Measurements from ENCODE around the gene ZNF225.
A peak's percentile ranks its signal among the peaks of the same experiment; 100 is the strongest.
"Not testable (repeated sequence)": the region's sequence is repeated elsewhere in the genome, so short reads cannot be mapped to it uniquely, and the experiment has no call there.

Gene ZNF225

GRCh38 chr19:44113138-44113783, at the start of gene ZNF225:
Gene ZNF225, plus strand, starts transcription at chr19:44113399. Its CDS starts 2,429 bp downstream, at chr19:44115828.
- peak; percentile 87 for DNase-seq

GRCh38 chr19:44066305-44066704, 46.9 kb upstream of the ZNF225 start:
- DNase-seq = no peak

DNA sequence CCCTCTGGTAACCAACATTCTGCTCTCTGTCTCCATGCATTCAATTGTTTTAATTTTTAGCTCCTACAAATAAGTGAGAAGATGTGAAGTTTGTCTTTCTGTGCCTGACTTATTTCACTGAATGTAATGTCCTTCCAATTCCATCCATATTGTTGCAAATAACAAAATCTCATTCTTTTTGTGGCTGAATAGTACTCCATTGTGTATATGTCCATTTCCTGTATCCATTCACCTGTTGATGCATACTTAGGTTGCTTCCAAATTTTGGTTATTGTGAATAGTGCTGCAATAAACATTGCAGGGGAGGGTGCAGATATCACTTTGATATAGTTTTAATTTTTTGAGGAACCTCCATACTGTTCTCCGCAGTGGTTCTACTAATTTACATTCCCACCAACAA, 43.8 kb upstream of the ZNF225 start:
- DNase-seq = no peak

DNA sequence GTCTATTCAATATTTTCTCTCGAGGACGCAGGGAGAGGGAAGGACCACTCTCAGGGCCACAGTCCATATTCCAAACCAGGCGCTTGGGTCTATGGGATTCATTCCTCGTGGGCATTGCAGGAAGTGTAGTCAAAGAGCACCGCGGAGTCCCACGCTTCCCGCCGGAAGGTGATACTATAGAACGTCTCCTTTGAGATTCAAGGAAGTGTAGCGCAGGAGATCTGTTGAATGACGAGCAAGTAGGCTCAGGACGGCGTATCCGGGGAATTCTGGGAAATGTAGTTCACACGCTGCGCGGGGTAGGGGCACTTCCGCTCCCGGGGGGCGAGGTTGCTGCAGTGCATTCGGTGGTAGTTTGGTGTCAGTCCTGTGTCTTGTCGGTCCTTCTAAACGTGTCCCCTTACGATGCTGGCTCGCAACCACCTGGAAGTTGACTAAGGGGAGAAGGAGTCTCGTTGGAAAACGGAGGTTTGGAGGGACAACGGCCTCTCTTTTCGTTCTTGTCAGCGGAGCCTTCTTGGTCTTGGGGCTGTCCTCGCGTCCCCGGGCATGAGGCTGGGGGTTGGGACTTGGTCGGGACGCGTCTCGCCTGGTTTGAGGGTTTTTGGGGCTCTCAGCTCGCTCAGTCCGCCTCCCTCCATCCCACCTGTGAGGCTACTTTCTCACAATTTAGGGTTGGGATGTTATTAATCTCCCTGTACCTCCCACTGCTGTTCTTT, 41.2 kb upstream of the ZNF225 start, which contains the start of gene ZNF284:
TSS of gene ZNF284 (plus strand) at position 336 of the 719 bp plus-strand sequence. CDS start 4,231 bp downstream, outside the sequence.
- peak; percentile 88 for DNase-seq

DNA sequence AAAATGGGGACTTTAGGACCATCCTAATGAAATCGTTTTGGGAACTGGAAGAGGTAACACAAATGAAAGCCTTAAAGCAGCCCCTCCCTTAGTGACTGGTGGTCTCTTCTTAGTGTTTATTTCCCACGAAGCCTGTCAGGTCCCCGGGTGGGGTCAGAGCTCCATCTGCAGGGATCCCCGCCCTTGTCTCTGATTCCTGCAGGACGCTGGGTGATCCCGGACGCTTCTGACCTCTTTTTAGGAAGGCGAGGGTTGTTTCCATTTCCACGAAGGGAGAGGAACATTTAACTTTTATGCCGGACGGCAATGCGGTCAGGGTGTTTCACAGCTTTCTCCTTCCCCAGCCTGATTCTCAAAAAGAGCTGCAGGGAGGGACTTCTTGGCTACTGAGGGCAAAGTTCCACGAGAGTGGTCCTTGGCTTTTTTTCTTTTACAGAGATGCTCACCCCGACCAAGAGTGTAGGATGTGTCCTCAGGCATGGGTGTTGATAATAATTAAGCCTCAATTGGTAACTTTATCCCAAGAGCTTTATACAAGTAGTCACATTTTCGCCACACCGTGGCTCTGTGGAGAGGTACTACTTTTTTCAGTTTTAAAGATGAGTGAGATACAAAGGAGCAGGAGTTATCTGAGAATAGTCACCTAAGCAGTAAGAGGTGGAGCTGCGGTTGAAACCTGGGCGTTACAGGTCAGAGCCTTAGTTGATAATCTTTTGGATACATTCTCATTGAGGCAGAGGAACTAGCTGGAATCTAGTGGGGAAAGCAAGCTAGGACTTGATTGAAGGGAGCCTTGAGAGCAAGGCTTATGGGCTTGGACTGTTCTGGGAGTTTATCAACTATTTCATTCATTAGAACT, 40.4 kb upstream of the ZNF225 start:
- no peak for DNase-seq

- DNase-seq = no peak
These were observed 36.9 kb upstream of the ZNF225 start for GRCh38 chr19:44076325-44076724.

- no peak for DNase-seq
These were observed 21.1 kb upstream of the ZNF225 start for GRCh38 chr19:44092108-44092507.

GRCh38 chr19:44093931-44094765, 19.1 kb upstream of the ZNF225 start, which contains the start of gene ZNF224:
Gene ZNF224, plus strand, starts transcription at chr19:44094361. Its CDS starts 3,513 bp downstream, at chr19:44097874.
- peak; percentile 86 for DNase-seq

GRCh38 chr19:44107751-44108150, 5.4 kb upstream of the ZNF225 start:
- DNase-seq = no peak

- no peak for DNase-seq
These were observed 3.7 kb upstream of the ZNF225 start for GRCh38 chr19:44109458-44109857.

GRCh38 chr19:44111910-44112463, 1.2 kb upstream of the ZNF225 start:
- DNase-seq = no peak

DNA sequence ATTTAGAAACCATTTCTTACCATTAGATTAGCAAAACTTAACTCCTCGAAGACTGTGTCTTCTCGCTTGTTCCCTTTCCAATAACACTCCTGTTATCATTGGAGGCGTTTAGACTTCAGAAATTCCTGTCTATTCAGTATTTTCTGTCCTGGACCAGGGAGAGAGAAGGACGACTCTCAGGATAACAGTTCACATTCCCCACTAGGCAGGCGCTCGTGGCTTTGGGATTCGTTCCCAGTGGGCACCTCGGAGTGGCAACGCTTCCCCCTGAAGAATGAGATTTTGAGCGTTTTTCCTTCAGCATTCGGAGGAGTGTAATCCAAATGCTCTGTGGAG, 429 bp upstream of the ZNF225 start:
- DNase-seq = no peak

DNA sequence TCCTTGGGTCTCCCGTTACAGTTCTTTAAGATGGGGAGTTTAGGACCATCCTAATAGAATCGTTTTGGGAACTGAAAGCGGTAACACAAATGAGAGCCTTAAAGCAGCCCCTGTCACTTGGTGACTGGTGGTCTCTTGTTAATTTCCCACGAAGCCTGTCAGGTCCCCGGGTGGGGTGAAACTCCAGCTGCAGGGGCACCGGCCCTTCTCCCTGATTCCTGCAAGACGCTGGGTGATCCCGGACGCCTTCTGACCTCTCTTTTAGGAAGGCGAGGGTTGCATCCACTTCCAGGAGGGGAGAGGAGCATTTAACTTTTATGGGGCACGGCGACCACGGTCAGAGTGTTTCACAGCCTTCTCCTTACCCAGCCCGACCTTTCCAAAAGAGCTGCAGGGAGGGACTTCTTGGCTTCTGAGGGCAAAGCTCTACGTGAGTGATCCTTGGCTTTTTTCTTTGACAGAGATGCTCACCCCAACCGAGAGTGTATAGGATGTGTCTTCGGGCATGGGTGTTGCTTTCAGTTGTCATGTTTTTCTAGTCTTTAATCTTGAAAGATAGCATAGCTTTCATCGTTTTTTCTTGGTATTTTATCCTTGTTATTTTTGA, 688 bp downstream of the ZNF225 start:
- DNase-seq = no peak

DNA sequence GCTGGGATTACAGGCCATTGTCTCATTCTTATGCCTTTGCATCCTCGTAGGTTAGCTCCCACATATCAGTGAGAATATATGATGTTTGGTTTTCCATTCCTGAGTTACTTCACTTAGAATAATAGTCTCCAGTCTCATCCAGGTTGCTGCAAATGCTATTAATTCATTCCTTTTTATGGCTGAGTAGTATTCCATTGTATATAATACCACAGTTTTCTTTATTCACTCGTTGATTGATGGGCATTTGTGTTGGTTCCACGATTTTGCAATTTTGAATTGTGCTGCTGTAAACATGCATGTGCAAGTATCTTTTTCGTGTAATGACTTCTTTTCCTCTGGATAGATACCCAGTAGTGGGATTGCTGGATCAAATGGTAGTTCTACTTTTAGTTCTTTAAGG, 8.0 kb downstream of the ZNF225 start:
- DNase-seq = not testable (repeated sequence)

- DNase-seq = no peak
These were observed 18.8 kb downstream of the ZNF225 start for GRCh38 chr19:44131955-44132354.

DNA sequence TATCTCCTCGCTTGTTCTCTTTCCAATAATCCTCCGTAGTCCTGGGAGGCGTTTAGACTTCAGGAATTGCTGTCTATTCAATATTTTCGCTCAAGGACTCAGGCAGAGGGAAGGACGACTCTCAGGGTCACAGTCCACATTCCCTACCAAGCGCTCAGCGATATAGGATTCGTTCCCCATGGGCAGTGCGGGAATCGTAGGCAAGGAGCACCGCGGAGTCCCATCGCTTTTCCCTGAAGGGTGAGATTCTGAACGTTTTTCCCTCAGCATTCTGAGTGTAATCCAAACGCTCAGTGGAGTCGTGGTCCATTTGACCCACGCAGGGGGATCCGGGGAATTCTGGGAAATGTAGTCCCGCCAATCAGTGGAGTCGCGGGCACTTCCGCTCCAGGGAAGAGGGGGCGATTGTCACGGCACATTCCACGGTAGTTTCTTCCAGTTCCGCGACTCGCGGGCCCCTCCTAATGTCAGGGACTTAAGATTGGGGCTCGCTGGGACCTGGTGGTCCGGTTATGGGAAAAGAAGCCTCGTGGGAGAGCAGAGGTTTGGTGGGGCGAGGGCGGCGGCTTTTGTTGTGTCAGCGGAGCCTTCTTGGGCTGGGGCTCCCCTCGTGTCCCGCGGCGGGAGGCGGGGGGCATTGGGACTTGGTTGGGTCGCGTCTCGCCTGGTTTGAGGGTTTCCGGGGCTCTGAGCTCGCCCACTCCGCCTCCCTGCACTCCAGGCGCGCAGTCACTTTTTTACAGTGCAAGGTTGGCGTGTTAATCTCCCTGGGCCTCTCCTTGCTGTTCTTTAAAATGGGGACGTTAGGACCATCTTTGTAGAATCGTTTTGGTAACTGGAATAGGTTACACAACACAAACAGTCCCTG, 28.2 kb downstream of the ZNF225 start, which contains the start of gene ZNF234:
TSS of gene ZNF234 (plus strand) at position 364 of the 868 bp plus-strand sequence. CDS start 3,079 bp downstream, outside the sequence.
- peak; percentile 81 for DNase-seq

GRCh38 chr19:44142059-44142433, 28.8 kb downstream of the ZNF225 start:
- peak; percentile 4 for DNase-seq

DNA sequence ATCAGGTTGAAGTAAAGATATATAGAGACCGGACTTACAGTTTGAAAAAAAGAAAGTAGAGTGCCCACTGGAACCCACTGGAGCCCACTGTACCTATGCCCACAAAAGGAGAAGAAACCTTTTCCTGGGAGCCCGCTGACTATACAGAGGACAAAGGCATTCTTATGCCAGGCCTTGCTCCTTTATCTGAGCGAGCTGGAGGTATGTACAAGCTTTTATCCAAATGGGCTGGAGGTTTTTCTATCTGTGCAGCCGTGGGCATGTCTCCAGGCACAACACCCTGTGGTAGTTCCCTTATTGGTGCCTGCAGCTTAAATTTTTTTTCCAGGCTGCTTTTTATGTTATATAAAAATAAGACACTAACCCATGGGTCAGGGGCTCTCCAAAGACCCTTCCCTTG, 36.6 kb downstream of the ZNF225 start:
- no peak for DNase-seq

DNA sequence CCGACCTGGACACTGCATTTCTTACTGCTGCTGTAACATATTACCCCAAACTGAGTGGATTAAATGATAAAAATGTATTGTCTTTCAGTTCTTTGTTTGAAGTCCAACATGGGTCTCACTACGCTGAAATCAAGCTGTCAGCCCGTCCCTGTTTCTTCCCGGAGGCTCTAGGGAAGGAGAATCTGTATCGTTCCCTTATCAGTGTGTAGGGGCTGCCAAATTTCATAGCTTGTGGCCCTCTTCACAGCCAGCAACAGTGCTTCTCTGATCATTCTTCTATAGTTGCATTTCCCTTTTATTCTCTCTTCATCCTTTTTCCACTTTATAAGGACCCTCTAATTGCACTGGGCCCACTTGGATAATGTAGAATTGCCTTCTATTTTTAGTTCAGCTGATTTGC, 38.3 kb downstream of the ZNF225 start:
- no peak for DNase-seq

DNA sequence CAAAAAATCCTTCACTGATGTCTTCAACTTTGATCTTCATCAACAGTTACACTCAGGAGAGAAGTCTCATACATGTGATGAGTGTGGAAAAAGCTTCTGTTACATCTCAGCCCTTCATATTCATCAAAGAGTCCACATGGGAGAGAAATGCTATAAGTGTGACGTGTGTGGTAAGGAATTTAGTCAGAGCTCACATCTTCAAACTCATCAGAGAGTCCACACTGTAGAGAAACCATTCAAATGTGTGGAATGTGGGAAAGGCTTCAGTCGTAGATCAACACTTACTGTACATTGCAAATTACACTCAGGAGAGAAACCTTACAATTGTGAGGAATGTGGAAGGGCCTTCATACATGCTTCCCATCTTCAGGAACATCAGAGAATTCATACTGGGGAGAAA, 43.3 kb downstream of the ZNF225 start:
- DNase-seq = no peak

GRCh38 chr19:44163789-44164188, 50.6 kb downstream of the ZNF225 start:
- no peak for DNase-seq
